Measurements from ENCODE around the gene RRAGC. TPM values are rescaled to one million over a fixed set of nuclear protein-coding genes. Genes with fewer than 3 reads are reported as not detected.

The RRAGC gene
- total and polyA plus RNA-seq, 9 of the 15 experiments (the other 6 are each of a cell fraction or from before 2014, with no cell fraction given), result 3.9 to 16.9 (median 10.9) TPM

DNA sequence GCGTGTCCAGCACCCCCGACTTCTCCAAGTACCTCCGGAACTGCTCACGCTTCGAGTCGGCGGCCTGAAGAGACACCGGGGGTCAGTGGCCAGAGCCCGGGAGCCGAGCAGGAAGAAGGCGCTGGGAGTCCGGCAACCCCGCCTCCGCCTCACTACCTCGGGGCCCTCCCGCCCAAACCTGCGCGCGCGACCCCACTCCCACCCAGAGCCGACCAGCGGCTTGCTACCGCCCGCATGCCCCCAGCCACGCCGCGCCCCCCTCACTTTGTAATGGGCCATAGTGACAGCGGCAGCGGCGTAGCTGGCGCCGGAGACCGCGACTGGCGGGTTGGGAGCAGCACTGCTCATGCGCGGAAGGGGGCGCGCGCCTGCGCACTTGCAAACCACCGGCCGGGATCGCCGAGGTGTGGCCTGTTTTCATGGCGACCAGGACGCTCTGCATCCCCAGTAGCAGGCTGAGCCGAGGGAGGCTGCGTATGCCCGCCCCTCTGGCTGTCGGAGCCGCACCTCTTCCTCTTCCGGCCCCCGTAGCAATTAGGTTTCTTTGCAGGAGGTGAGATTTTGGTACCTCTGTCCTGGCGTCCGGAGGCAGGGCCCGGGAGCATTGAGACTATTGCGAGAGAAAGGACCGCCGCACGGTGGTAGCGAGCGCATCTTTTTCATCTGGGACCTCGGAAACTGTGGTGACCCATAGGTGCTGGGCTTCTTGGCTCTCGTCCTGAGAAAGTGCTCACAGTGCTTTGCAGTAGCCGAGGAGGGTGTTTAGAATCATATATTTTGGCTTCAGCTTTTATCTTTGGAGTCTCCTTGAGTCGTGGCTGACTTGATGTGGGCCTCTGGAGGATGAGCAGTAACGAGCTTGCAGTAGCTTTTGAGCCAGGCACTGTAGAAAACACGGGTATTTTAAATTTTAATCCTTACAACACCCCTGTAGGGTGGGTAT lies 13.7 kb upstream of the RRAGC start, which contains the start of gene MYCBP (continued):
- TF ChIP-seq, protein P1, sequence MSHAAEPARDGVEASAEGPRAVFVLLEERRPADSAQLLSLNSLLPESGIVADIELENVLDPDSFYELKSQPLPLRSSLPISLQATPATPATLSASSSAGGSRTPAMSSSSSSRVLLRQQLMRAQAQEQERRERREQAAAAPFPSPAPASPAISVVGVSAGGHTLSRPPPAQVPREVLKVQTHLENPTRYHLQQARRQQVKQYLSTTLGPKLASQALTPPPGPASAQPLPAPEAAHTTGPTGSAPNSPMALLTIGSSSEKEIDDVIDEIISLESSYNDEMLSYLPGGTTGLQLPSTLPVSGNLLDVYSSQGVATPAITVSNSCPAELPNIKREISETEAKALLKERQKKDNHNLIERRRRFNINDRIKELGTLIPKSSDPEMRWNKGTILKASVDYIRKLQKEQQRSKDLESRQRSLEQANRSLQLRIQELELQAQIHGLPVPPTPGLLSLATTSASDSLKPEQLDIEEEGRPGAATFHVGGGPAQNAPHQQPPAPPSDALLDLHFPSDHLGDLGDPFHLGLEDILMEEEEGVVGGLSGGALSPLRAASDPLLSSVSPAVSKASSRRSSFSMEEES (CRISPR knock-in tag; IDR thresholded peaks at IDR 0.05), result no peak
- TF ChIP-seq POLR2A (conservative IDR thresholded peaks at IDR 0.05), result peak; percentile 76
- TF ChIP-seq, protein P2, sequence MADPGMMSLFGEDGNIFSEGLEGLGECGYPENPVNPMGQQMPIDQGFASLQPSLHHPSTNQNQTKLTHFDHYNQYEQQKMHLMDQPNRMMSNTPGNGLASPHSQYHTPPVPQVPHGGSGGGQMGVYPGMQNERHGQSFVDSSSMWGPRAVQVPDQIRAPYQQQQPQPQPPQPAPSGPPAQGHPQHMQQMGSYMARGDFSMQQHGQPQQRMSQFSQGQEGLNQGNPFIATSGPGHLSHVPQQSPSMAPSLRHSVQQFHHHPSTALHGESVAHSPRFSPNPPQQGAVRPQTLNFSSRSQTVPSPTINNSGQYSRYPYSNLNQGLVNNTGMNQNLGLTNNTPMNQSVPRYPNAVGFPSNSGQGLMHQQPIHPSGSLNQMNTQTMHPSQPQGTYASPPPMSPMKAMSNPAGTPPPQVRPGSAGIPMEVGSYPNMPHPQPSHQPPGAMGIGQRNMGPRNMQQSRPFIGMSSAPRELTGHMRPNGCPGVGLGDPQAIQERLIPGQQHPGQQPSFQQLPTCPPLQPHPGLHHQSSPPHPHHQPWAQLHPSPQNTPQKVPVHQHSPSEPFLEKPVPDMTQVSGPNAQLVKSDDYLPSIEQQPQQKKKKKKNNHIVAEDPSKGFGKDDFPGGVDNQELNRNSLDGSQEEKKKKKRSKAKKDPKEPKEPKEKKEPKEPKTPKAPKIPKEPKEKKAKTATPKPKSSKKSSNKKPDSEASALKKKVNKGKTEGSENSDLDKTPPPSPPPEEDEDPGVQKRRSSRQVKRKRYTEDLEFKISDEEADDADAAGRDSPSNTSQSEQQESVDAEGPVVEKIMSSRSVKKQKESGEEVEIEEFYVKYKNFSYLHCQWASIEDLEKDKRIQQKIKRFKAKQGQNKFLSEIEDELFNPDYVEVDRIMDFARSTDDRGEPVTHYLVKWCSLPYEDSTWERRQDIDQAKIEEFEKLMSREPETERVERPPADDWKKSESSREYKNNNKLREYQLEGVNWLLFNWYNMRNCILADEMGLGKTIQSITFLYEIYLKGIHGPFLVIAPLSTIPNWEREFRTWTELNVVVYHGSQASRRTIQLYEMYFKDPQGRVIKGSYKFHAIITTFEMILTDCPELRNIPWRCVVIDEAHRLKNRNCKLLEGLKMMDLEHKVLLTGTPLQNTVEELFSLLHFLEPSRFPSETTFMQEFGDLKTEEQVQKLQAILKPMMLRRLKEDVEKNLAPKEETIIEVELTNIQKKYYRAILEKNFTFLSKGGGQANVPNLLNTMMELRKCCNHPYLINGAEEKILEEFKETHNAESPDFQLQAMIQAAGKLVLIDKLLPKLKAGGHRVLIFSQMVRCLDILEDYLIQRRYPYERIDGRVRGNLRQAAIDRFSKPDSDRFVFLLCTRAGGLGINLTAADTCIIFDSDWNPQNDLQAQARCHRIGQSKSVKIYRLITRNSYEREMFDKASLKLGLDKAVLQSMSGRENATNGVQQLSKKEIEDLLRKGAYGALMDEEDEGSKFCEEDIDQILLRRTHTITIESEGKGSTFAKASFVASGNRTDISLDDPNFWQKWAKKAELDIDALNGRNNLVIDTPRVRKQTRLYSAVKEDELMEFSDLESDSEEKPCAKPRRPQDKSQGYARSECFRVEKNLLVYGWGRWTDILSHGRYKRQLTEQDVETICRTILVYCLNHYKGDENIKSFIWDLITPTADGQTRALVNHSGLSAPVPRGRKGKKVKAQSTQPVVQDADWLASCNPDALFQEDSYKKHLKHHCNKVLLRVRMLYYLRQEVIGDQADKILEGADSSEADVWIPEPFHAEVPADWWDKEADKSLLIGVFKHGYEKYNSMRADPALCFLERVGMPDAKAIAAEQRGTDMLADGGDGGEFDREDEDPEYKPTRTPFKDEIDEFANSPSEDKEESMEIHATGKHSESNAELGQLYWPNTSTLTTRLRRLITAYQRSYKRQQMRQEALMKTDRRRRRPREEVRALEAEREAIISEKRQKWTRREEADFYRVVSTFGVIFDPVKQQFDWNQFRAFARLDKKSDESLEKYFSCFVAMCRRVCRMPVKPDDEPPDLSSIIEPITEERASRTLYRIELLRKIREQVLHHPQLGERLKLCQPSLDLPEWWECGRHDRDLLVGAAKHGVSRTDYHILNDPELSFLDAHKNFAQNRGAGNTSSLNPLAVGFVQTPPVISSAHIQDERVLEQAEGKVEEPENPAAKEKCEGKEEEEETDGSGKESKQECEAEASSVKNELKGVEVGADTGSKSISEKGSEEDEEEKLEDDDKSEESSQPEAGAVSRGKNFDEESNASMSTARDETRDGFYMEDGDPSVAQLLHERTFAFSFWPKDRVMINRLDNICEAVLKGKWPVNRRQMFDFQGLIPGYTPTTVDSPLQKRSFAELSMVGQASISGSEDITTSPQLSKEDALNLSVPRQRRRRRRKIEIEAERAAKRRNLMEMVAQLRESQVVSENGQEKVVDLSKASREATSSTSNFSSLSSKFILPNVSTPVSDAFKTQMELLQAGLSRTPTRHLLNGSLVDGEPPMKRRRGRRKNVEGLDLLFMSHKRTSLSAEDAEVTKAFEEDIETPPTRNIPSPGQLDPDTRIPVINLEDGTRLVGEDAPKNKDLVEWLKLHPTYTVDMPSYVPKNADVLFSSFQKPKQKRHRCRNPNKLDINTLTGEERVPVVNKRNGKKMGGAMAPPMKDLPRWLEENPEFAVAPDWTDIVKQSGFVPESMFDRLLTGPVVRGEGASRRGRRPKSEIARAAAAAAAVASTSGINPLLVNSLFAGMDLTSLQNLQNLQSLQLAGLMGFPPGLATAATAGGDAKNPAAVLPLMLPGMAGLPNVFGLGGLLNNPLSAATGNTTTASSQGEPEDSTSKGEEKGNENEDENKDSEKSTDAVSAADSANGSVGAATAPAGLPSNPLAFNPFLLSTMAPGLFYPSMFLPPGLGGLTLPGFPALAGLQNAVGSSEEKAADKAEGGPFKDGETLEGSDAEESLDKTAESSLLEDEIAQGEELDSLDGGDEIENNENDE (IDR thresholded peaks at IDR 0.05; ENCODE audit: low read depth, low read length), result no peak
- TF ChIP-seq FOXM1 (IDR thresholded peaks at IDR 0.05; ENCODE audit: low read depth), result no peak
- no peak for TF ChIP-seq FOXM1 (CRISPR knock-in tag; IDR thresholded peaks at IDR 0.05; ENCODE audit: low read depth)
- TF ChIP-seq ESRRA (IDR thresholded peaks at IDR 0.05; ENCODE audit: borderline replicate concordance, low read depth), result peak; percentile 54; the same call in 1 of the 2 replicates
- no peak for TF ChIP-seq U2AF1 (optimal IDR thresholded peaks at IDR 0.05; ENCODE audit: low read depth, low read length)
- TF ChIP-seq EHMT2 (IDR thresholded peaks at IDR 0.05), result no peak
- TF ChIP-seq, protein P3, sequence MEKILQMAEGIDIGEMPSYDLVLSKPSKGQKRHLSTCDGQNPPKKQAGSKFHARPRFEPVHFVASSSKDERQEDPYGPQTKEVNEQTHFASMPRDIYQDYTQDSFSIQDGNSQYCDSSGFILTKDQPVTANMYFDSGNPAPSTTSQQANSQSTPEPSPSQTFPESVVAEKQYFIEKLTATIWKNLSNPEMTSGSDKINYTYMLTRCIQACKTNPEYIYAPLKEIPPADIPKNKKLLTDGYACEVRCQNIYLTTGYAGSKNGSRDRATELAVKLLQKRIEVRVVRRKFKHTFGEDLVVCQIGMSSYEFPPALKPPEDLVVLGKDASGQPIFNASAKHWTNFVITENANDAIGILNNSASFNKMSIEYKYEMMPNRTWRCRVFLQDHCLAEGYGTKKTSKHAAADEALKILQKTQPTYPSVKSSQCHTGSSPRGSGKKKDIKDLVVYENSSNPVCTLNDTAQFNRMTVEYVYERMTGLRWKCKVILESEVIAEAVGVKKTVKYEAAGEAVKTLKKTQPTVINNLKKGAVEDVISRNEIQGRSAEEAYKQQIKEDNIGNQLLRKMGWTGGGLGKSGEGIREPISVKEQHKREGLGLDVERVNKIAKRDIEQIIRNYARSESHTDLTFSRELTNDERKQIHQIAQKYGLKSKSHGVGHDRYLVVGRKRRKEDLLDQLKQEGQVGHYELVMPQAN (IDR thresholded peaks at IDR 0.05; ENCODE audit: borderline replicate concordance), result peak; percentile 71; the same call in 1 of the 2 replicates
